IMR-90 (cell line): ENCODE data around the gene SOX30.
"Not testable (repeated sequence)": the region's sequence is repeated elsewhere in the genome, so short reads cannot be mapped to it uniquely, and the experiment has no call there.

Experiments used
- BHLHE40 ChIP-seq: fragments of 150-350 bp; IDR thresholded peaks from 2 replicates; pipeline ENCODE4 v1.6.1; 2016; ENCODE audit warnings: mild to moderate bottlenecking, low read depth, low read length
- CEBPB ChIP-seq: IDR thresholded peaks from 2 replicates; pipeline ENCODE4 v1.6.1; 2012; ENCODE audit warnings: low read depth, low read length, improper control_type of control experiment
- CHD1 ChIP-seq: IDR thresholded peaks from 2 replicates; pipeline ENCODE4 v1.6.1; 2012; ENCODE audit warnings: low read depth, low read length, improper control_type of control experiment
- MAFK ChIP-seq: IDR thresholded peaks from 2 replicates; pipeline ENCODE4 v1.6.1; 2012; ENCODE audit warnings: low read depth, low read length, improper control_type of control experiment
- MAZ ChIP-seq: IDR thresholded peaks from 2 replicates; pipeline ENCODE4 v1.6.1; 2012; ENCODE audit warnings: low read depth, mild to moderate bottlenecking, low read length, improper control_type of control experiment, moderate library complexity, borderline replicate concordance
- MXI1 ChIP-seq: IDR thresholded peaks from 2 replicates; pipeline ENCODE4 v1.6.1; 2012; ENCODE audit warnings: low read depth, mild to moderate bottlenecking, low read length, moderate library complexity, borderline replicate concordance
- NFE2L2 ChIP-seq: fragments of 150-350 bp; IDR thresholded peaks from 2 replicates; pipeline ENCODE4 v1.6.1; 2016; ENCODE audit warnings: low read depth, mild to moderate bottlenecking, low read length
- POLR2A ChIP-seq: IDR thresholded peaks from 2 replicates; pipeline ENCODE4 v1.6.1; 2012; ENCODE audit warnings: mild to moderate bottlenecking, low read depth, low read length
- RAD21 ChIP-seq: IDR thresholded peaks from 2 replicates; pipeline ENCODE4 v1.6.1; 2012; ENCODE audit warnings: low read length, improper control_type of control experiment
- RCOR1 ChIP-seq: IDR thresholded peaks from 2 replicates; pipeline ENCODE4 v1.6.1; 2012; ENCODE audit warnings: mild to moderate bottlenecking, low read length, improper control_type of control experiment; ENCODE audit not compliant: insufficient replicate concordance
- RFX5 ChIP-seq: IDR thresholded peaks from 2 replicates; pipeline ENCODE4 v1.8.0; 2012; ENCODE audit warnings: low read depth, mild to moderate bottlenecking, low read length, moderate library complexity
- SMC3 ChIP-seq: fragments of 150-350 bp; IDR thresholded peaks from 2 replicates; pipeline ENCODE4 v1.6.1; 2016; ENCODE audit warnings: low read depth, mild to moderate bottlenecking, antibody characterized with exemption, low read length, moderate library complexity
- TF ChIP-seq, protein P1 (sequence below): conservative IDR thresholded peaks from 2 replicates; pipeline ENCODE4 v1.5.1; 2012; ENCODE audit warnings: mild to moderate bottlenecking, low read depth, low read length, improper control_type of control experiment
- TF ChIP-seq, protein P2 (sequence below): fragments of 150-350 bp; IDR thresholded peaks from 2 replicates; pipeline ENCODE4 v1.6.1; 2017; ENCODE audit warnings: mild to moderate bottlenecking, antibody characterized with exemption, low read length, low read depth

- TF ChIP-seq, protein P1, sequence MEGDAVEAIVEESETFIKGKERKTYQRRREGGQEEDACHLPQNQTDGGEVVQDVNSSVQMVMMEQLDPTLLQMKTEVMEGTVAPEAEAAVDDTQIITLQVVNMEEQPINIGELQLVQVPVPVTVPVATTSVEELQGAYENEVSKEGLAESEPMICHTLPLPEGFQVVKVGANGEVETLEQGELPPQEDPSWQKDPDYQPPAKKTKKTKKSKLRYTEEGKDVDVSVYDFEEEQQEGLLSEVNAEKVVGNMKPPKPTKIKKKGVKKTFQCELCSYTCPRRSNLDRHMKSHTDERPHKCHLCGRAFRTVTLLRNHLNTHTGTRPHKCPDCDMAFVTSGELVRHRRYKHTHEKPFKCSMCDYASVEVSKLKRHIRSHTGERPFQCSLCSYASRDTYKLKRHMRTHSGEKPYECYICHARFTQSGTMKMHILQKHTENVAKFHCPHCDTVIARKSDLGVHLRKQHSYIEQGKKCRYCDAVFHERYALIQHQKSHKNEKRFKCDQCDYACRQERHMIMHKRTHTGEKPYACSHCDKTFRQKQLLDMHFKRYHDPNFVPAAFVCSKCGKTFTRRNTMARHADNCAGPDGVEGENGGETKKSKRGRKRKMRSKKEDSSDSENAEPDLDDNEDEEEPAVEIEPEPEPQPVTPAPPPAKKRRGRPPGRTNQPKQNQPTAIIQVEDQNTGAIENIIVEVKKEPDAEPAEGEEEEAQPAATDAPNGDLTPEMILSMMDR, result not testable (repeated sequence)
- not testable (repeated sequence) for TF ChIP-seq MAFK, CEBPB, SMC3, POLR2A, BHLHE40, RFX5, MXI1, RAD21, RCOR1, NFE2L2, CHD1, MAZ
- TF ChIP-seq, protein P2, sequence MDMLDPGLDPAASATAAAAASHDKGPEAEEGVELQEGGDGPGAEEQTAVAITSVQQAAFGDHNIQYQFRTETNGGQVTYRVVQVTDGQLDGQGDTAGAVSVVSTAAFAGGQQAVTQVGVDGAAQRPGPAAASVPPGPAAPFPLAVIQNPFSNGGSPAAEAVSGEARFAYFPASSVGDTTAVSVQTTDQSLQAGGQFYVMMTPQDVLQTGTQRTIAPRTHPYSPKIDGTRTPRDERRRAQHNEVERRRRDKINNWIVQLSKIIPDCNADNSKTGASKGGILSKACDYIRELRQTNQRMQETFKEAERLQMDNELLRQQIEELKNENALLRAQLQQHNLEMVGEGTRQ, result not testable (repeated sequence)
These were observed 46.4 kb upstream of the SOX30 start for GRCh38 chr5:157698674-157699073.
